DMS79 treated with DMSO at 0.1 percent for 48 hours (cell line): ENCODE data around the gene DCAF7.

Experiments
- DNase-seq: peaks from one replicate; lab custom pipeline; 2025; lab: John Stamatoyannopoulos, UW

DCAF7 gene

GRCh38 chr17:63588797-63589196 is 38.5 kb downstream of the DCAF7 start:
- no peak for DNase-seq

- no peak for DNase-seq
Measured at GRCh38 chr17:63589646-63590045, 39.4 kb downstream of the DCAF7 start.

GRCh38 chr17:63592797-63593196 is 42.5 kb downstream of the DCAF7 start:
- no peak for DNase-seq

- no peak for DNase-seq
Measured at GRCh38 chr17:63595132-63595531, 44.9 kb downstream of the DCAF7 start.

- DNase-seq: no peak
Measured at GRCh38 chr17:63596856-63597586, 46.7 kb downstream of the DCAF7 start.

GRCh38 chr17:63598281-63598680 is 48.0 kb downstream of the DCAF7 start:
- no peak for DNase-seq

- peak; percentile 67 for DNase-seq
Measured at GRCh38 chr17:63600569-63601438, 50.5 kb downstream of the DCAF7 start, which contains the start of gene TACO1. TSS of gene TACO1 (plus strand) at chr17:63600895. CDS start at chr17:63601084, 189 bp downstream.

GRCh38 chr17:63601439-63602371 is 51.4 kb downstream of the DCAF7 start:
- DNase-seq: no peak

GRCh38 chr17:63609816-63610573 is 59.7 kb downstream of the DCAF7 start:
- no peak for DNase-seq

- DNase-seq: no peak
Measured at GRCh38 chr17:63610854-63611253, 60.6 kb downstream of the DCAF7 start.

GRCh38 chr17:63611354-63611753 is 61.1 kb downstream of the DCAF7 start:
- DNase-seq: no peak

- DNase-seq: no peak
Measured at GRCh38 chr17:63613663-63614062, 63.4 kb downstream of the DCAF7 start.

GRCh38 chr17:63621229-63621683 is 71.0 kb downstream of the DCAF7 start:
- DNase-seq: no peak

- DNase-seq: peak; percentile 89
Measured at GRCh38 chr17:63621684-63622573, 71.7 kb downstream of the DCAF7 start, which contains the start of gene MAP3K3. TSS of gene MAP3K3 (plus strand) at chr17:63622417. CDS start at chr17:63622760, 343 bp downstream.

- no peak for DNase-seq
Measured at GRCh38 chr17:63622574-63623390, 72.5 kb downstream of the DCAF7 start.

GRCh38 chr17:63623786-63624530 is 73.7 kb downstream of the DCAF7 start:
- DNase-seq: no peak

GRCh38 chr17:63624531-63624880 is 74.2 kb downstream of the DCAF7 start:
- no peak for DNase-seq

GRCh38 chr17:63626551-63627180 is 76.4 kb downstream of the DCAF7 start:
- DNase-seq: no peak
